ENCODE measurements around the gene SLC41A1. TPM values are rescaled to one million over a fixed set of nuclear protein-coding genes. Genes with fewer than 3 reads are reported as not detected.
"Not testable (repeated sequence)": the region's sequence is repeated elsewhere in the genome, so short reads cannot be mapped to it uniquely, and the experiment has no call there.

The SLC41A1 gene
- total RNA-seq: 25.6 and 29.5 TPM in 2 replicates
- long read RNA-seq, partial matches to known transcripts: 9 of 10 reads
- long read RNA-seq, other reads (novel, unspliced or antisense): 1 of 10 reads

- peak within 1 kb of the TSS; percentile 88 for H3K27ac Mint-ChIP-seq (ENCODE audit: unreplicated experiment)
- peaks cover 46% of the 10 kb centered on the region for H3K4me1 Mint-ChIP-seq (ENCODE audit: unreplicated experiment)
- peaks cover 17% of the 10 kb centered on the region for H3K36me3 Mint-ChIP-seq (ENCODE audit: unreplicated experiment)
- no peak for TF ChIP-seq CTCF (IDR thresholded peaks at IDR 0.05)
- H3K4me3 Mint-ChIP-seq (ENCODE audit: unreplicated experiment): peak within 1 kb of the TSS; percentile 88
- peak; percentile 96 for DNase-seq (ENCODE audit: extremely low spot score, unreplicated experiment)
- no peaks in the 10 kb centered on the region for H3K9me3 Mint-ChIP-seq (ENCODE audit: unreplicated experiment)
- H3K27me3 Mint-ChIP-seq (ENCODE audit: unreplicated experiment): no peaks in the 10 kb centered on the region
Measured at GRCh38 chr1:205812878-205813754, at the start of gene SLC41A1. Gene SLC41A1, minus strand, starts transcription at chr1:205813198. Its CDS starts 2,757 bp downstream, at chr1:205810441.

GRCh38 chr1:205861540-205861939 is 48.5 kb upstream of the SLC41A1 start:
- no peak for DNase-seq (ENCODE audit: extremely low spot score, unreplicated experiment)
- H3K9me3 Mint-ChIP-seq (ENCODE audit: unreplicated experiment): peaks cover 7% of the 10 kb centered on the region
- H3K36me3 Mint-ChIP-seq (ENCODE audit: unreplicated experiment): peaks cover 9% of the 10 kb centered on the region
- H3K4me1 Mint-ChIP-seq (ENCODE audit: unreplicated experiment): no peaks in the 10 kb centered on the region
- H3K27ac Mint-ChIP-seq (ENCODE audit: unreplicated experiment): no peak overlapping the region
- no peaks in the 10 kb centered on the region for H3K27me3 Mint-ChIP-seq (ENCODE audit: unreplicated experiment)
- no peak overlapping the region for H3K4me3 Mint-ChIP-seq (ENCODE audit: unreplicated experiment)
- TF ChIP-seq CTCF (IDR thresholded peaks at IDR 0.05): no peak

GRCh38 chr1:205858141-205858961 is 45.4 kb upstream of the SLC41A1 start:
- Mint-ChIP-seq H3K27ac (ENCODE audit: unreplicated experiment) (no peak overlapping the region), H3K4me3 (ENCODE audit: unreplicated experiment) (no peak overlapping the region), H3K9me3 (ENCODE audit: unreplicated experiment) (peaks cover 18% of the 10 kb centered on the region), H3K36me3 (ENCODE audit: unreplicated experiment) (peaks cover 13% of the 10 kb centered on the region), H3K4me1 (ENCODE audit: unreplicated experiment) (no peaks in the 10 kb centered on the region), H3K27me3 (ENCODE audit: unreplicated experiment) (no peaks in the 10 kb centered on the region)
- no peak for DNase-seq (ENCODE audit: extremely low spot score, unreplicated experiment)
- TF ChIP-seq CTCF (IDR thresholded peaks at IDR 0.05): no peak

GRCh38 chr1:205857501-205857900 is 44.5 kb upstream of the SLC41A1 start:
- H3K4me1 Mint-ChIP-seq (ENCODE audit: unreplicated experiment); H3K27ac Mint-ChIP-seq (ENCODE audit: unreplicated experiment); H3K27me3 Mint-ChIP-seq (ENCODE audit: unreplicated experiment); DNase-seq (ENCODE audit: extremely low spot score, unreplicated experiment); H3K4me3 Mint-ChIP-seq (ENCODE audit: unreplicated experiment): not testable (repeated sequence)
- peaks cover 13% of the 10 kb centered on the region for H3K36me3 Mint-ChIP-seq (ENCODE audit: unreplicated experiment)
- H3K9me3 Mint-ChIP-seq (ENCODE audit: unreplicated experiment): peaks cover 18% of the 10 kb centered on the region

GRCh38 chr1:205856433-205856832 is 43.4 kb upstream of the SLC41A1 start:
- H3K36me3 Mint-ChIP-seq (ENCODE audit: unreplicated experiment): peaks cover 13% of the 10 kb centered on the region
- no peak for DNase-seq (ENCODE audit: extremely low spot score, unreplicated experiment)

More at GRCh38 chr1:205856433-205856832, 43.4 kb upstream of the SLC41A1 start:
- Mint-ChIP-seq H3K4me1 (ENCODE audit: unreplicated experiment) (no peaks in the 10 kb centered on the region), H3K9me3 (ENCODE audit: unreplicated experiment) (peaks cover 24% of the 10 kb centered on the region), H3K27me3 (ENCODE audit: unreplicated experiment) (no peaks in the 10 kb centered on the region), H3K27ac (ENCODE audit: unreplicated experiment) (no peak overlapping the region), H3K4me3 (ENCODE audit: unreplicated experiment) (no peak overlapping the region)
- no peak for TF ChIP-seq CTCF (IDR thresholded peaks at IDR 0.05)

All from osteocyte (in vitro differentiated cells).